GM12801 (cell line): ENCODE results near the gene SMIM30.

ENCODE experiments used
- TF ChIP-seq, protein P1 (sequence below): IDR thresholded peaks from one replicate; pipeline ENCODE4 v1.5.1; 2011; ENCODE audit warnings: control low read depth; ENCODE audit not compliant: insufficient read length; ENCODE audit errors: extremely low read depth

SMIM30 gene

DNA sequence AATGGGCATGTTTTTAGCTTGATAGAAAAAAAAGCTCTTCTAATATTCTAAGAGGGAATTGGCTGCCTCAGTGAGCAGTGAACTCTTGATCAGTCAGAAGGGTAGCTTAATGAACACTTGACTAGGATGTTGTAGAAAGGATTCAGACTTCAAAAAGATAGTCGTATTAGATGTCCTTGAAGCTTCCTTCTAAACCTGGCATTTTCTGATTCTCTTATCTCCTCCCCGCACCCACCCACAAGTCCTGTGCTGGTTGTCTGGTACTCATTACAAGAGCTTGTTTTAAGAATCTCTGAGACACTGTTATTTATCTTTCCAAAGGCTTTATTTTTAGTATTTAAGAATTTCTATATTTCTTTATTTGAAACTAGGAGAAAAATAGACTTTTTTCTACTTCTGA is 7.4 kb upstream of the SMIM30 start:
- TF ChIP-seq, protein P1, sequence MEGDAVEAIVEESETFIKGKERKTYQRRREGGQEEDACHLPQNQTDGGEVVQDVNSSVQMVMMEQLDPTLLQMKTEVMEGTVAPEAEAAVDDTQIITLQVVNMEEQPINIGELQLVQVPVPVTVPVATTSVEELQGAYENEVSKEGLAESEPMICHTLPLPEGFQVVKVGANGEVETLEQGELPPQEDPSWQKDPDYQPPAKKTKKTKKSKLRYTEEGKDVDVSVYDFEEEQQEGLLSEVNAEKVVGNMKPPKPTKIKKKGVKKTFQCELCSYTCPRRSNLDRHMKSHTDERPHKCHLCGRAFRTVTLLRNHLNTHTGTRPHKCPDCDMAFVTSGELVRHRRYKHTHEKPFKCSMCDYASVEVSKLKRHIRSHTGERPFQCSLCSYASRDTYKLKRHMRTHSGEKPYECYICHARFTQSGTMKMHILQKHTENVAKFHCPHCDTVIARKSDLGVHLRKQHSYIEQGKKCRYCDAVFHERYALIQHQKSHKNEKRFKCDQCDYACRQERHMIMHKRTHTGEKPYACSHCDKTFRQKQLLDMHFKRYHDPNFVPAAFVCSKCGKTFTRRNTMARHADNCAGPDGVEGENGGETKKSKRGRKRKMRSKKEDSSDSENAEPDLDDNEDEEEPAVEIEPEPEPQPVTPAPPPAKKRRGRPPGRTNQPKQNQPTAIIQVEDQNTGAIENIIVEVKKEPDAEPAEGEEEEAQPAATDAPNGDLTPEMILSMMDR: no peak

DNA sequence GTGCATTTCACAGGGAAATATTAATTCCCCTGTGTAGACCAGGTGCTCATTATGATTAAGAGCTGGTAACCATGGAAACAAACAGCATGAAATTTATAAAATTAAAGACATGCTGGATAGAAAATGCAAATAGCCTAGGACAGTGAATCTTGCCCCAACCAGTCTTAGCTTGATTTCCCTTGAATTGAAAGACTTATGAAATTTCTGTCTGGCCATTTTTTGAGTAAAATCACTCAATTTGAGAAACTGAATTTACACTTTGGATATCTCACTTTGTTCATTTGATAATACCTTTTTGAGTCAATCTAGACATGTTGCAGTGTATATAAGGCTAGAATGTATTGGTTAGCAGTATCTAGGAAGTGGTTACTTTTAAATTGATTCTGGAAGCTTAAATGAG is 4.4 kb upstream of the SMIM30 start:
- TF ChIP-seq, protein P1: no peak

DNA sequence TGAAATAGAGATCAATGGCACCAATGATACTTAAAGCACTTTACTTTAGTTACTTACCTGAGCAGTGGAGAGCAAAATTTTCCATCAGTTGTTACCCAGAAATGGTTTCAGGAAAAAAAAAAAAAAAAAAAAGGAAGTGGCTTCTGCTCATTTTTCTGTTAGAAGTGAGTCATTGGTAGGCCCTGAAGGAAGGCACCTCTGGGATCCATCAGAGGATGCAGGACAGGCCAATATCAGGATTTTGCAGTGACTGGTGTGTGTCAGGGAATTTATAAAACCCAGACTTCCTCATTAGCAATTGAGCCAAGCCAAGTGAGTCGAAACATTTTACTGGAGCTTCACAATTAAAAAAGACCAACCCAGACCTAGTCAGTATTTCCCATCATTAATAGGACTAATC is 2.3 kb upstream of the SMIM30 start:
- TF ChIP-seq, protein P1: no peak

DNA sequence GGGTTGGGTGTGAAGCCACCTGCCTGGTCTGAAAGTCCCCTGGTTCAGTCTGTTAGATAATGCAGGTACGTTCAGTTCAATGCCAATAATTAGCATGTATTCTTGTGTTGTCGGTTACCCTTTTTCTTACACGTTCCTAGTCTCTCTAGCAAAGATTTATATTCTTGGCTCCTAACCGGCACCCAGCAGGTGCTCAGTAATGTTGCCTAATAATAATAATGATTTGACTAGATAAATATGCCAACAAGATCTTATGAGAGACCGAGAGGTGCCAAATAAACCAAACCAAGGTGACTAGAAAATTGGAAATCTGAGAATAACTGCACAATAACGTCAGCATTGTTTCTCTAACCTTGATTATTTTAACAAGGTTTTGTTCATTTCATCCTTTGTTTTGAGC is 1.1 kb upstream of the SMIM30 start:
- TF ChIP-seq, protein P1: no peak

DNA sequence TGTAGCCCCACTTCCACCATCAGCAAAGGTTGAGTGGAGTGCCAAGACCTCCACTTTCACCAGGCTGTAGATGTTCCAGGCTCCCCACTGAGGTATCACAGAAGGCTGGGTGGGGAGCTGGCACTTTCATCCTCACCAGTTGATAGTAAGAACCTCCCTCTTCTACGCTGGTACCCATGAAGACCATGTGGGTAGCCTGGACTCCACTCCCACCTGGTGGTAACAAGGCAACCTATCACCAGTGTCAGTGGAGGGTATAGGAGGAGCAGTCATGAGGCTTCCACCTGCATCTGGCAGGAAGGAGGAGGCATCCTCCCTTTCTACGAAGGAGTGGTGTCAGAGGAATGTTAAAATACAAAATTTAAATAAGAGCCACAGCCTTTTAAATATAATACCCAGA is 4.4 kb downstream of the SMIM30 start:
- TF ChIP-seq, protein P1: no peak

DNA sequence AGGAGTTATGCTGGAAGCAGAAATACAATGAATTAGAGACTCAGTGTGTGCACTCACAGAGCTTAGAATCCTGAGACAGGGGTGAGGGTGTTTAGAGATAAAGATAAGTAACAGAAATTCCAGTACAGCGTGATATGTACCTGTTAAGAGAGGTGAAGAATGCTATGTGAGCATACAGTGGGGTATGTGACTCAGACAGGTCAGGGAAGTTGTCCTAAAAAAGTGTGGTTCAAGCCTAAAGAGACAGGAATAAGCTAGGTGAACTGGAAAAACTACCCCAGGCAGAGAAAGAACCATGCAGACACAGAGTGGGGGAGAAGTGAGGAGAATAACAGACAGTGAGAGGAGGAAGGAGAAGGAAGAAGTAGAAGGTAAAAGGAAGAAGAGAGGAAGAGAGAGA is 8.6 kb downstream of the SMIM30 start:
- TF ChIP-seq, protein P1: no peak

DNA sequence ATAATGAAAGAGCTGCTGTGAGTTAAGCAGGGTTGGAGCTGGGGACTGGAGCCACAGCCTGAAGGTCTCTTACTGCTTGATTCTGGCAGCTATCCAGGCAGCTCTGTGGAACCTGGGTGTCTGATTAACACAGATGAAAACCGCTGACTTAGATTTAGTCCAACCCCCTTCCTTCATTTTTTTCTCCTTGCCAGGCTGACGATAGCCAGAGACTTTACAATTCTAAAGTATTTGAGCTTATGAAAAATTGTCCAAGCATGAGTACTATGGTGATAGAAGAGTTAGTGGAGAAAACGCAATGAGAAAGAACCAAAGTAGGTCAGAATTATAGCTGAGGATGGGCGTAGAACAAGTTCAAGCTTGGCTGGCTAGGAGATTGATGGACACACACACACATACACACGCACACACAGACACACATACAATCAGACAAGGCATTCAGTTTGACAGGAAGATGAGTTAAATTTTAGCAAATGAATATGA is 18.2 kb downstream of the SMIM30 start:
- TF ChIP-seq, protein P1: no peak
